Activated CD4-positive, alpha-beta memory T cell treated with anti-CD3 and anti-CD28 coated beads for 36 hours (primary cell): Measurements from ENCODE around the gene L3MBTL3. TPM values are rescaled to one million over a fixed set of nuclear protein-coding genes. Genes with fewer than 3 reads are reported as not detected.

Experiments
- CTCF ChIA-PET: fragments of 350-600 bp; sonication (Branson Sonifier 250); formaldehyde crosslinking; loops from one replicate; lab custom pipeline; 2021; ENCODE audit warnings: antibody characterized with exemption, inconsistent platforms; lab: Charles Lee
- POLR2A ChIA-PET: fragments of 350-600 bp; sonication (Branson Sonifier 250); formaldehyde crosslinking; loops from one replicate; lab custom pipeline; 2021; ENCODE audit warnings: antibody characterized with exemption; lab: Charles Lee
- DNase-seq: peaks from one replicate; pipeline ENCODE4 v3.0.0-alpha.2; 2020
- H3K27ac Mint-ChIP-seq: one replicate; pipeline ENCODE4 v1.8.0; 2021; ENCODE audit warnings: mixed read lengths
- H3K27me3 Mint-ChIP-seq: one replicate; pipeline ENCODE4 v1.8.0; 2021; ENCODE audit warnings: mixed read lengths
- H3K36me3 Mint-ChIP-seq: one replicate; pipeline ENCODE4 v1.8.0; 2021; ENCODE audit warnings: mixed read lengths
- H3K4me1 Mint-ChIP-seq: one replicate; pipeline ENCODE4 v1.8.0; 2021; ENCODE audit warnings: low read depth, mixed read lengths
- H3K4me3 Mint-ChIP-seq: one replicate; pipeline ENCODE4 v1.8.0; 2021; ENCODE audit warnings: mild to moderate bottlenecking, mixed read lengths
- H3K9me3 Mint-ChIP-seq: one replicate; pipeline ENCODE4 v1.8.0; 2021; ENCODE audit warnings: mixed read lengths
- intact Hi-C: fragments of 100-400 bp; cut with micrococcal nuclease; formaldehyde crosslinking; loops from one replicate; pipeline ENCODE4 v1.15.1; 2023
- total RNA-seq, 2 experiments: library from RNA; stranded (reverse); gene quantifications; one replicate each; pipeline ENCODE4 v1.2.3, GENCODE V29; 2021

Gene L3MBTL3
- total RNA-seq, 2 experiments from 2014 or later, result 5.2 to 7.4 TPM

- ChIA-PET CTCF (interaction anchor here (1.5 to 3.0 kb wide), 2 partner anchors 9 to 235 kb away, joined by 3 to 11 read pairs; no protein-coding TSS in a partner anchor), POLR2A (no interaction called here)
- Mint-ChIP-seq H3K4me3 (no peak overlapping the region), H3K27me3 (no peaks in the 10 kb centered on the region), H3K9me3 (no peaks in the 10 kb centered on the region), H3K27ac (no peak overlapping the region), H3K4me1 (no peaks in the 10 kb centered on the region), H3K36me3 (peaks cover 11% of the 10 kb centered on the region)
- intact Hi-C loops, result loop anchor here (5.0 kb wide), 1 partner anchor 650 kb away; no protein-coding TSS in a partner anchor
- no peak for DNase-seq
Measured at GRCh38 chr6:130047088-130047995, 29.0 kb downstream of the L3MBTL3 start.

- CTCF ChIA-PET, result no interaction called here
- no peak for DNase-seq
- no peaks in the 10 kb centered on the region for H3K27me3 Mint-ChIP-seq
- peaks cover 24% of the 10 kb centered on the region for H3K36me3 Mint-ChIP-seq
- no peaks in the 10 kb centered on the region for H3K4me1 Mint-ChIP-seq
- H3K4me3 Mint-ChIP-seq, result no peak overlapping the region
- POLR2A ChIA-PET, result no interaction called here
- H3K9me3 Mint-ChIP-seq, result no peaks in the 10 kb centered on the region
- intact Hi-C loops, result no loop called here
- H3K27ac Mint-ChIP-seq, result no peak overlapping the region
Measured at GRCh38 chr6:130050230-130050629, 31.8 kb downstream of the L3MBTL3 start.

GRCh38 chr6:130054725-130055124 lies 36.3 kb downstream of the L3MBTL3 start:
- ChIA-PET POLR2A (no interaction called here), CTCF (no interaction called here)
- intact Hi-C loops, result no loop called here
- no peaks in the 10 kb centered on the region for H3K9me3 Mint-ChIP-seq
- H3K27ac Mint-ChIP-seq, result no peak overlapping the region
- H3K36me3 Mint-ChIP-seq, result peaks cover 35% of the 10 kb centered on the region
- peaks cover 12% of the 10 kb centered on the region for H3K4me1 Mint-ChIP-seq
- no peaks in the 10 kb centered on the region for H3K27me3 Mint-ChIP-seq
- DNase-seq, result no peak
- H3K4me3 Mint-ChIP-seq, result no peak overlapping the region

GRCh38 chr6:130055271-130055670 lies 36.9 kb downstream of the L3MBTL3 start:
- no peak for DNase-seq
- POLR2A ChIA-PET, result no interaction called here
- Mint-ChIP-seq H3K9me3 (no peaks in the 10 kb centered on the region), H3K36me3 (peaks cover 33% of the 10 kb centered on the region), H3K27me3 (no peaks in the 10 kb centered on the region), H3K4me1 (peaks cover 12% of the 10 kb centered on the region), H3K4me3 (no peak overlapping the region), H3K27ac (no peak overlapping the region)
- CTCF ChIA-PET, result no interaction called here
- intact Hi-C loops, result no loop called here

- peaks cover 35% of the 10 kb centered on the region for H3K36me3 Mint-ChIP-seq
Measured at GRCh38 chr6:130057495-130057894, 39.1 kb downstream of the L3MBTL3 start.

GRCh38 chr6:130063806-130064205 lies 45.4 kb downstream of the L3MBTL3 start:
- no peaks in the 10 kb centered on the region for H3K27me3 Mint-ChIP-seq
- POLR2A ChIA-PET, result no interaction called here
- no peak overlapping the region for H3K4me3 Mint-ChIP-seq
- no peaks in the 10 kb centered on the region for H3K9me3 Mint-ChIP-seq
- H3K27ac Mint-ChIP-seq, result no peak overlapping the region
- intact Hi-C loops, result no loop called here
- CTCF ChIA-PET, result no interaction called here
- no peak for DNase-seq
- no peaks in the 10 kb centered on the region for H3K4me1 Mint-ChIP-seq
- peaks cover 13% of the 10 kb centered on the region for H3K36me3 Mint-ChIP-seq

More at GRCh38 chr6:130057495-130057894, 39.1 kb downstream of the L3MBTL3 start:
- Mint-ChIP-seq H3K4me1 (peaks cover 12% of the 10 kb centered on the region), H3K9me3 (no peaks in the 10 kb centered on the region), H3K4me3 (no peak overlapping the region), H3K27ac (no peak overlapping the region), H3K27me3 (no peaks in the 10 kb centered on the region)
- ChIA-PET POLR2A (no interaction called here), CTCF (no interaction called here)
- intact Hi-C loops, result no loop called here
- no peak for DNase-seq

- no peaks in the 10 kb centered on the region for H3K27me3 Mint-ChIP-seq
- H3K4me3 Mint-ChIP-seq, result no peak overlapping the region
- intact Hi-C loops, result no loop called here
- no peak for DNase-seq
- CTCF ChIA-PET, result interaction anchor here (0.8 kb wide), 1 partner anchor 217 kb away, joined by 3 read pairs; no protein-coding TSS in a partner anchor
- POLR2A ChIA-PET, result no interaction called here
- H3K9me3 Mint-ChIP-seq, result no peaks in the 10 kb centered on the region
- H3K27ac Mint-ChIP-seq, result no peak overlapping the region
- H3K4me1 Mint-ChIP-seq, result peaks cover under 1% of the 10 kb centered on the region
- peaks cover 18% of the 10 kb centered on the region for H3K36me3 Mint-ChIP-seq
Measured at GRCh38 chr6:130065609-130066156, 47.3 kb downstream of the L3MBTL3 start.

GRCh38 chr6:130069485-130069884 lies 51.1 kb downstream of the L3MBTL3 start:
- DNase-seq, result no peak
- intact Hi-C loops, result no loop called here
- ChIA-PET CTCF (no interaction called here), POLR2A (no interaction called here)
- Mint-ChIP-seq H3K36me3 (peaks cover 14% of the 10 kb centered on the region), H3K4me3 (no peak overlapping the region), H3K4me1 (peaks cover 3% of the 10 kb centered on the region), H3K27ac (no peak overlapping the region), H3K9me3 (no peaks in the 10 kb centered on the region), H3K27me3 (no peaks in the 10 kb centered on the region)

GRCh38 chr6:130070326-130070725 lies 51.9 kb downstream of the L3MBTL3 start:
- POLR2A ChIA-PET, result no interaction called here
- no peaks in the 10 kb centered on the region for H3K9me3 Mint-ChIP-seq
- intact Hi-C loops, result no loop called here
- no peak overlapping the region for H3K27ac Mint-ChIP-seq
- CTCF ChIA-PET, result interaction anchor here (1.4 kb wide), 1 partner anchor 212 kb away, joined by 4 read pairs; no protein-coding TSS in a partner anchor
- H3K4me1 Mint-ChIP-seq, result peaks cover 4% of the 10 kb centered on the region
- DNase-seq, result no peak
- H3K36me3 Mint-ChIP-seq, result peaks cover 14% of the 10 kb centered on the region
- H3K4me3 Mint-ChIP-seq, result no peak overlapping the region
- no peaks in the 10 kb centered on the region for H3K27me3 Mint-ChIP-seq

GRCh38 chr6:130070792-130071191 lies 52.4 kb downstream of the L3MBTL3 start:
- peaks cover 7% of the 10 kb centered on the region for H3K4me1 Mint-ChIP-seq
- peaks cover 14% of the 10 kb centered on the region for H3K36me3 Mint-ChIP-seq
- no peak for DNase-seq
- POLR2A ChIA-PET, result no interaction called here
- no peaks in the 10 kb centered on the region for H3K27me3 Mint-ChIP-seq
- intact Hi-C loops, result no loop called here
- H3K4me3 Mint-ChIP-seq, result no peak overlapping the region
- CTCF ChIA-PET, result interaction anchor here (1.4 kb wide), 1 partner anchor 212 kb away, joined by 4 read pairs; no protein-coding TSS in a partner anchor
- H3K9me3 Mint-ChIP-seq, result no peaks in the 10 kb centered on the region
- H3K27ac Mint-ChIP-seq, result no peak overlapping the region

GRCh38 chr6:130075879-130076460 lies 57.6 kb downstream of the L3MBTL3 start:
- no peak for DNase-seq
- intact Hi-C loops, result loop anchor here (1.0 to 5.0 kb wide), 2 partner anchors 56 to 206 kb away; no protein-coding TSS in a partner anchor
- H3K27ac Mint-ChIP-seq, result no peak overlapping the region
- no peak overlapping the region for H3K4me3 Mint-ChIP-seq
- ChIA-PET CTCF (interaction anchor here (0.5 to 1.8 kb wide), 3 partner anchors 192 to 216 kb away, joined by 3 to 5 read pairs (median 4); no protein-coding TSS in a partner anchor), POLR2A (no interaction called here)
- H3K9me3 Mint-ChIP-seq, result no peaks in the 10 kb centered on the region
- H3K27me3 Mint-ChIP-seq, result no peaks in the 10 kb centered on the region
- peaks cover 10% of the 10 kb centered on the region for H3K36me3 Mint-ChIP-seq
- H3K4me1 Mint-ChIP-seq, result peaks cover 12% of the 10 kb centered on the region

- ChIA-PET CTCF (interaction anchor here (1.8 kb wide), 1 partner anchor 206 kb away, joined by 5 read pairs; no protein-coding TSS in a partner anchor), POLR2A (no interaction called here)
- Mint-ChIP-seq H3K4me3 (no peak overlapping the region), H3K27ac (no peak overlapping the region), H3K9me3 (no peaks in the 10 kb centered on the region), H3K36me3 (peaks cover 10% of the 10 kb centered on the region), H3K27me3 (no peaks in the 10 kb centered on the region), H3K4me1 (peaks cover 12% of the 10 kb centered on the region)
- intact Hi-C loops, result loop anchor here (1.0 to 5.0 kb wide), 2 partner anchors 56 to 206 kb away; no protein-coding TSS in a partner anchor
- no peak for DNase-seq
Measured at GRCh38 chr6:130076512-130076911, 58.1 kb downstream of the L3MBTL3 start.
